Panc1 (cell line): ENCODE results near the gene MLLT10.

Experiments used
- CTCF ChIP-seq: fragments of 450-650 bp; IDR thresholded peaks from 2 replicates; pipeline ENCODE4 v1.5.1; 2017; ENCODE audit warnings: mild to moderate bottlenecking
- POLR2AphosphoS5 ChIP-seq: IDR thresholded peaks from 2 replicates; pipeline ENCODE4 v1.6.1; 2012; ENCODE audit warnings: mild to moderate bottlenecking, low read depth, low read length, moderate library complexity
- REST ChIP-seq, 2 experiments: IDR thresholded peaks; 2 replicates each; pipeline ENCODE4 v1.6.1; 2011 to 2012; ENCODE audit warnings: low read depth in 2 of 2, control low read depth in 1 of 2, low read length in 1 of 2, mild to moderate bottlenecking in 1 of 2, moderate library complexity in 1 of 2; ENCODE audit not compliant: insufficient read depth in 1 of 2

GRCh38 chr10:21668831-21669230, 134.8 kb downstream of the MLLT10 start:
- TF ChIP-seq CTCF (no peak), POLR2AphosphoS5 (no peak), REST (IDR thresholded peaks at IDR 0.05; ENCODE audit: insufficient read depth in 1 of 2, low read depth in 2 of 2, low read length in 1 of 2) (no peak)
